ENCODE data around the gene ASCC1.

DNA sequence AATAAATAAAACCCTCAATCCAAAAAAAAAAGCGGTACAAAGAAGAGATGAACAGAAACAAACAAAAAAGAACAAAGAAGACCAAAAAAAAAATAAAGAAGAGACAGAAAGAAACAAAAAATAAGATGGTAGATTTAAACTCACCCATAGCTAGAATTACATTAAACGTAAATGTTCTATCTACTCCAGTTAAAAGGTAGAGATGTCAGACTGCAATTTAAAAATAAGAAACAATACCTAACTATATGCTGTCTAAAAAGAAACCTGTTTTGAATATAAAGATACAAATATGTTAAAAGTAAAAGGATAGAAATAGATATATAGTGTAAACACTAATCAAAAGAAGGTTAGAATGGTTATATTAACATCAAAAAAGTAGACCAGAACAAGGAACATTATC, 31.9 kb downstream of the ASCC1 start:
- TF ChIP-seq CTCF (IDR thresholded peaks at IDR 0.05) (no peak), POLR2AphosphoS5 (IDR thresholded peaks at IDR 0.05) (no peak), POLR2A (IDR thresholded peaks at IDR 0.05) (no peak)

All from stomach (tissue), 4 donors.